GM23248 (cell line): ENCODE data around the gene SLC22A12. TPM values are rescaled to one million over a fixed set of nuclear protein-coding genes. Genes with fewer than 3 reads are reported as not detected.
"Not testable (repeated sequence)": the region's sequence is repeated elsewhere in the genome, so short reads cannot be mapped to it uniquely, and the experiment has no call there.

Source experiments
- DNase-seq: peaks from one replicate; pipeline ENCODE4 v3.0.0-alpha.2; 2015
- H2AFZ ChIP-seq: fragments of 200-600 bp; sonication (generic); 2 replicates; pipeline ENCODE4 v1.6.1; 2016; ENCODE audit warnings: antibody characterized with exemption
- H3F3A ChIP-seq: fragments of 200-600 bp; sonication (generic); 2 replicates; pipeline ENCODE4 v1.6.1; 2016; ENCODE audit warnings: mild to moderate bottlenecking, antibody characterized with exemption, mixed run types; ENCODE audit not compliant: insufficient read depth
- H3K27ac ChIP-seq: fragments of 200-600 bp; sonication (generic); 2 replicates; pipeline ENCODE4 v1.5.1; 2016; ENCODE audit warnings: mild to moderate bottlenecking
- H3K27me3 ChIP-seq: fragments of 200-600 bp; sonication (generic); replicated peaks from 2 replicates; pipeline ENCODE4 v1.6.1; 2016; ENCODE audit warnings: mild to moderate bottlenecking; ENCODE audit not compliant: insufficient read depth
- H3K36me3 ChIP-seq: fragments of 200-600 bp; sonication (generic); 2 replicates; pipeline ENCODE4 v1.6.1; 2016; ENCODE audit warnings: low read depth, mild to moderate bottlenecking
- H3K4me1 ChIP-seq: fragments of 200-600 bp; sonication (generic); 2 replicates; pipeline ENCODE4 v1.6.1; 2016; ENCODE audit warnings: mild to moderate bottlenecking; ENCODE audit not compliant: insufficient read depth
- H3K4me2 ChIP-seq: fragments of 200-600 bp; sonication (generic); one replicate; pipeline ENCODE4 v1.6.1; 2016; ENCODE audit warnings: mild to moderate bottlenecking; ENCODE audit not compliant: unreplicated experiment
- H3K4me3 ChIP-seq: fragments of 200-600 bp; sonication (generic); 2 replicates; pipeline ENCODE4 v1.5.1; 2016; ENCODE audit warnings: mild to moderate bottlenecking
- H3K79me2 ChIP-seq: fragments of 200-600 bp; sonication (generic); 2 replicates; pipeline ENCODE4 v1.6.1; 2016; ENCODE audit warnings: mild to moderate bottlenecking; ENCODE audit not compliant: insufficient read depth
- H3K9ac ChIP-seq: fragments of 200-600 bp; sonication (generic); 2 replicates; pipeline ENCODE4 v1.6.1; 2016; ENCODE audit warnings: mild to moderate bottlenecking
- H3K9me2 ChIP-seq: fragments of 200-600 bp; sonication (generic); 2 replicates; pipeline ENCODE4 v1.6.1; 2016; ENCODE audit warnings: mixed run types, mild to moderate bottlenecking, moderate library complexity; ENCODE audit not compliant: insufficient read depth
- H3K9me3 ChIP-seq: fragments of 200-600 bp; sonication (generic); one replicate; pipeline ENCODE4 v1.6.1; 2017; ENCODE audit warnings: low read depth
- H4K20me1 ChIP-seq: fragments of 200-600 bp; sonication (generic); 2 replicates; pipeline ENCODE4 v1.6.0; 2016; ENCODE audit not compliant: insufficient read depth
- EZH2 ChIP-seq: fragments of 200-600 bp; sonication (generic); IDR thresholded peaks from 2 replicates; pipeline ENCODE4 v1.6.1; 2018; ENCODE audit warnings: antibody characterized with exemption, mild to moderate bottlenecking; ENCODE audit not compliant: insufficient read depth, poor library complexity, severe bottlenecking
- EZH2phosphoT487 ChIP-seq: fragments of 200-600 bp; sonication (generic); IDR thresholded peaks from 2 replicates; pipeline ENCODE4 v1.6.1; 2018; ENCODE audit warnings: antibody characterized with exemption, moderate library complexity, mild to moderate bottlenecking, low read depth; ENCODE audit not compliant: insufficient read depth
- WGBS, 2 experiments: methylation state at CpG; one replicate each; pipeline ENCODE4 v1.1.6; 2015 to 2017; ENCODE audit warnings: low lambda C conversion rate in 2 of 2, low coverage in 1 of 2; ENCODE audit errors: missing lambda C conversion rate in 2 of 2; 5-methylcytosine and 5-hydroxymethylcytosine counted together
- in situ Hi-C: fragments of 300-500 bp; cut with MboI; formaldehyde crosslinking; loops from 2 replicates; pipeline ENCODE4 v1.15.0; 2020
- polyA plus RNA-seq: library from polyadenylated mRNA; unstranded; fragments of >200 nt; fragmentation: Nextera tagmentation; extraction: Ambion mirVana; gene quantifications from 2 replicates; pipeline ENCODE4 v1.2.1, GENCODE V29; 2016
- total RNA-seq: library from RNA; depleted of rRNA; stranded (reverse); fragments of >200 nt; shearing (Covaris generic); gene quantifications from 2 replicates; pipeline ENCODE4 v1.2.3, GENCODE V29; 2014

Gene SLC22A12
- total and polyA plus RNA-seq, 2 experiments from 2014 or later = not detected

- 85 to 88% methylated on average over 9 of the region's 9 CpGs for WGBS, 2 experiments
- Histone ChIP-seq H3K9ac (no peak overlapping the region), H3K9me2 (no peaks in the 10 kb centered on the region), H2AFZ (no peak overlapping the region), H3F3A (no peaks in the 10 kb centered on the region), H3K36me3 (no peaks in the 10 kb centered on the region), H3K9me3 (no peaks in the 10 kb centered on the region), H3K27ac (no peak overlapping the region), H3K4me3 (no peak overlapping the region), H3K27me3 (no peaks in the 10 kb centered on the region), H3K4me2 (no peak overlapping the region), H4K20me1 (no peaks in the 10 kb centered on the region), H3K79me2 (no peaks in the 10 kb centered on the region), H3K4me1 (peaks cover 19% of the 10 kb centered on the region)
- no peak for DNase-seq
- in situ Hi-C loops = no loop called here
- TF ChIP-seq EZH2phosphoT487 = no peak
- no peak for TF ChIP-seq EZH2
Measured at GRCh38 chr11:64558869-64559268, 32.2 kb upstream of the SLC22A12 start.

DNA sequence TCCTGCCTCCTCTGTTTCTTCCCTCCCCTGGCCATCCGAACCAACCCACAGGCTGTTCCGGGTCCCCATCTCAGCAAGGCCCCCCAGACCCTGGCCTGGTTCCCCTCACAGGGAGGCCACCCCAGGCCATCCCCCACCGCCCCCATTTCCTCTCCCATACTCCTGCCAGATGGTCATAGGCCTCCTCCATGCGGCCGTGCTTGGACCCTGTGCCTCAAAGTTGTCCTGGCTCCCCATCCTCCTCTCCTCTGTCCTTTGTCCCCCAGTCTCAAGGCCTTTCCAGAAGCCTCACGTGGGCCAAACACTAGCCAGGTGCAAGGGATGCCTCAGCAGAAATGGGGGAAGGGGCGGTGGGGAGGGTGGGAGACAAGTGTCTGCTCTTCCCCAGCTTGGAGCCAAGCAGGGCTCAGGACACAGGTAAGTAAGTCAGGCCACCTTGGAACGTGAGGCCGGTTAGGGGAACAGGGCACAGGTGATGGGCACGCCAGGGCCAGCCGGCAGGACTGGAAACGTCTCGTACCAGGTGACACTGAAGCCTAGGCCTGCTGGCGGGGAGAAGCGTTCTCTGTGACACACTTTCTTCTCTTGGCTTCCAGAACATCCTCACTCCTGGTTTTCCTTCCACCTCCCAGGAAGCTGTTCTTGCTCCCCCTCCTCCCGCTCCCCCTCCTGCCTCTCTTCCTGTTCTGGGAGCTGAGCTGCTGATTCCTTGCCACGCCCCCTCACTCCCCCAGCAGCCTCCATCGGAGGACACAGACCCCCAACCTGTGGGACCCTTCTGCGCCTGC lies 31.5 kb upstream of the SLC22A12 start:
- H3K4me3 ChIP-seq = no peak overlapping the region
- no peaks in the 10 kb centered on the region for H3K9me2 ChIP-seq
- H3F3A ChIP-seq = no peaks in the 10 kb centered on the region
- H3K79me2 ChIP-seq = no peaks in the 10 kb centered on the region
- TF ChIP-seq EZH2 = no peak
- TF ChIP-seq EZH2phosphoT487 = no peak
- no peak overlapping the region for H3K9ac ChIP-seq
- H3K27me3 ChIP-seq = no peaks in the 10 kb centered on the region
- H3K4me1 ChIP-seq = peaks cover 12% of the 10 kb centered on the region
- no peaks in the 10 kb centered on the region for H4K20me1 ChIP-seq
- H3K36me3 ChIP-seq = no peaks in the 10 kb centered on the region
- no peak overlapping the region for H3K27ac ChIP-seq
- DNase-seq = no peak
- 65 to 66% methylated on average over 16 to 19 of the region's 19 CpGs for WGBS, 2 experiments
- no peak overlapping the region for H2AFZ ChIP-seq
- in situ Hi-C loops = no loop called here
- no peaks in the 10 kb centered on the region for H3K9me3 ChIP-seq
- no peak overlapping the region for H3K4me2 ChIP-seq

DNA sequence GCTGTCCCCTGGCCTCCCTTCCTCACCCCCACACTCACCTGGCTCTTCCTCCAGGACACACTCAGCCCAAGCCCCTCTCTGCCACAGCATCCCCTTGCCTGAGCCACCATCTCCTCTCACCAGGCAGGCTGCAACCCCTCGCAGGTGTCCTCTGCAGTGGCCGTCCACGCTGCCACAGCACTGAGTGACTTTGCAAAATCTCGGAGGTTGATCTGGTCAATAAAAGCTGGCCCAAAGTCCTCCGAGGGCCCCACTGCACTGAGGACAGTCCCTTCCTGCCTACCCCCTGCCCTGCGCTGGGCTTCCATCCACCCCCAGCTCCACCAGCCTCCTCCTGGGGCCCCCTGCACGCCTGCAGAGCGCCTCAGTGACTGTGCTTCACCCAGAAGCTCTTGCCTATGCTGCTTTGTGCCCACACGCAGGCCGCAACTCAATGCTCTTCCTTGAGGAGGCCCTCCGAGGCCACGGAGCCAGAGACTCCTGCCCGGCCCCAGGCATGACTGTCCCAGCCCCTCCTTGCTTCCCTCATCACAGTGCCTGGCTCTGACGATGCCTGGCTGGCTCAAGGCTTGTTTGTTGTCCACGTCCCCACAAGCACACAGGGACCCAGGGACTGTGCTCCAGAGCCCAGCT lies 30.8 kb upstream of the SLC22A12 start:
- DNase-seq = peak; percentile 37
- Histone ChIP-seq H4K20me1 (no peaks in the 10 kb centered on the region), H3K4me3 (no peak overlapping the region), H3F3A (no peaks in the 10 kb centered on the region), H3K79me2 (no peaks in the 10 kb centered on the region), H3K4me1 (peaks cover 5% of the 10 kb centered on the region; the same call in 1 of the 2 replicates), H3K9ac (no peak overlapping the region), H2AFZ (no peak overlapping the region), H3K36me3 (no peaks in the 10 kb centered on the region), H3K9me2 (no peaks in the 10 kb centered on the region), H3K4me2 (no peak overlapping the region), H3K27ac (no peak overlapping the region), H3K9me3 (no peaks in the 10 kb centered on the region), H3K27me3 (no peaks in the 10 kb centered on the region)
- 47 to 52% methylated on average over 15 of the region's 15 CpGs for WGBS, 2 experiments
- TF ChIP-seq EZH2phosphoT487 (no peak), EZH2 (no peak)
- in situ Hi-C loops = no loop called here

- 59 to 69% methylated on average over 16 of the region's 16 CpGs for WGBS, 2 experiments
- no peaks in the 10 kb centered on the region for H3K9me3 ChIP-seq
Measured at GRCh38 chr11:64560941-64561340, 30.1 kb upstream of the SLC22A12 start.

DNA sequence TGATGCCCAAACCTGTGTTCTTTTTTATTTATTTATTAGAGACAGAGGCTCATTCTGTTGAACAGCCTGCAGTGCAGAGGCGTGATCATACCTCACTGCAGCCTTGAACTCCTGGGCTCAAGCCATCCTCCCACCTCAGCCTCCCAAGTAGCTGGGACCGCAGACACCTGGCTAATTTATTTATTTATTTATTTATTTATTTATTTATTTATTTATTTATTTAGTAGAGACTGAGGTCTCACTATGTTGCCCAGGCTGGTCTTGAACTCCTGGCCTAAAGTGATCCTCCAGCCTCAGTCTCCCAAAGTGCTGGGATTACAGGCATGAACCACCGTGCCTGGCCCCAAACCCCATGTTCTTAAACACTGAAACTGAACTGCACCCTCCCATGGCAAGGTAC lies 29.6 kb upstream of the SLC22A12 start:
- H3F3A ChIP-seq, H2AFZ ChIP-seq, H3K4me3 ChIP-seq, H3K27ac ChIP-seq, DNase-seq, in situ Hi-C loops, H3K4me2 ChIP-seq, H3K4me1 ChIP-seq, H3K9ac ChIP-seq, H3K27me3 ChIP-seq, H3K9me3 ChIP-seq, H3K36me3 ChIP-seq, H3K9me2 ChIP-seq, H3K79me2 ChIP-seq, H4K20me1 ChIP-seq: not testable (repeated sequence)
- WGBS, 2 experiments = 42 to 50% methylated on average over 3 of the region's 3 CpGs

More at GRCh38 chr11:64560941-64561340, 30.1 kb upstream of the SLC22A12 start:
- Histone ChIP-seq H3K36me3 (no peaks in the 10 kb centered on the region), H3K4me2 (no peak overlapping the region), H4K20me1 (no peaks in the 10 kb centered on the region), H3K4me3 (no peak overlapping the region), H3K27ac (no peak overlapping the region), H3K27me3 (no peaks in the 10 kb centered on the region), H3K79me2 (no peaks in the 10 kb centered on the region), H3F3A (no peaks in the 10 kb centered on the region), H3K4me1 (no peaks in the 10 kb centered on the region), H2AFZ (no peak overlapping the region), H3K9me2 (no peaks in the 10 kb centered on the region), H3K9ac (no peak overlapping the region)
- DNase-seq = no peak
- no peak for TF ChIP-seq EZH2phosphoT487
- no peak for TF ChIP-seq EZH2
- in situ Hi-C loops = no loop called here
